ENCODE measurements around the gene SRRM5. TPM values are rescaled to one million over a fixed set of nuclear protein-coding genes. Genes with fewer than 3 reads are reported as not detected.
"Not testable (repeated sequence)": the region's sequence is repeated elsewhere in the genome, so short reads cannot be mapped to it uniquely, and the experiment has no call there.

SRRM5 gene
- polyA plus RNA-seq, 1 experiment = 0.07 TPM

DNA sequence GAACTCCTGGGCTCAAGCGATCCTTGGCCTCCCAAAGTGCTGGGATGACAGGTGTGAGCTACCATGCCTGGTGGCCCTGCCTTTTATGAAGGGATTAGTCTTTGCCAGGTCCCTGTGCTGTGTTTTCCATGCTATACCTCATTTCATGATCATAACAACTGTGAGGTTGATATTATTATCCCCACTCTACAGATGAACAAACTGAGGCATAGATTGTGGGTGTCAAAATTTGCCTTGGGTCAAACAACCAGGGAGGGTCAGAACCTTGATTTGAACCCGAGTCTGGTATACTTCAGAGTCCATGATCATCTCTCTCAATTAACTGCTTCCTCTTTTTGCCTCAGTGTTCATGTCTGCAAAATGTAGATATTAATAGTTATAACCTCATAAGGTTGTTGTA, 29.4 kb upstream of the SRRM5 start:
- DNase-seq (ENCODE audit: low read depth, low spot score) = no peak
- TF ChIP-seq, protein P1, sequence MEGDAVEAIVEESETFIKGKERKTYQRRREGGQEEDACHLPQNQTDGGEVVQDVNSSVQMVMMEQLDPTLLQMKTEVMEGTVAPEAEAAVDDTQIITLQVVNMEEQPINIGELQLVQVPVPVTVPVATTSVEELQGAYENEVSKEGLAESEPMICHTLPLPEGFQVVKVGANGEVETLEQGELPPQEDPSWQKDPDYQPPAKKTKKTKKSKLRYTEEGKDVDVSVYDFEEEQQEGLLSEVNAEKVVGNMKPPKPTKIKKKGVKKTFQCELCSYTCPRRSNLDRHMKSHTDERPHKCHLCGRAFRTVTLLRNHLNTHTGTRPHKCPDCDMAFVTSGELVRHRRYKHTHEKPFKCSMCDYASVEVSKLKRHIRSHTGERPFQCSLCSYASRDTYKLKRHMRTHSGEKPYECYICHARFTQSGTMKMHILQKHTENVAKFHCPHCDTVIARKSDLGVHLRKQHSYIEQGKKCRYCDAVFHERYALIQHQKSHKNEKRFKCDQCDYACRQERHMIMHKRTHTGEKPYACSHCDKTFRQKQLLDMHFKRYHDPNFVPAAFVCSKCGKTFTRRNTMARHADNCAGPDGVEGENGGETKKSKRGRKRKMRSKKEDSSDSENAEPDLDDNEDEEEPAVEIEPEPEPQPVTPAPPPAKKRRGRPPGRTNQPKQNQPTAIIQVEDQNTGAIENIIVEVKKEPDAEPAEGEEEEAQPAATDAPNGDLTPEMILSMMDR (IDR thresholded peaks at IDR 0.05; ENCODE audit: low read depth, low read length) = no peak
- ChIA-PET POLR2A (no interaction called here), CTCF (interaction anchor here (2.0 kb wide), 1 partner anchor 12 kb away, joined by 10 read pairs; no protein-coding TSS in a partner anchor)
- Histone ChIP-seq H3K4me3 (ENCODE audit: low read depth, low read length) (no peak overlapping the region), H3K9me3 (ENCODE audit: control insufficient read depth, insufficient read depth, low read length) (no peaks in the 10 kb centered on the region), H3K27ac (ENCODE audit: low read depth, low read length) (no peak overlapping the region), H3K27me3 (ENCODE audit: control insufficient read depth, insufficient read depth, low read length) (peaks cover 2% of the 10 kb centered on the region)

GRCh38 chr19:43584484-43584883, 27.4 kb upstream of the SRRM5 start:
- no peak overlapping the region for H3K4me3 ChIP-seq (ENCODE audit: low read depth, low read length)
- DNase-seq (ENCODE audit: low read depth, low spot score) = no peak
- no peaks in the 10 kb centered on the region for H3K27me3 ChIP-seq (ENCODE audit: control insufficient read depth, insufficient read depth, low read length)
- TF ChIP-seq, protein P1 (IDR thresholded peaks at IDR 0.05; ENCODE audit: low read depth, low read length) = no peak
- no peaks in the 10 kb centered on the region for H3K9me3 ChIP-seq (ENCODE audit: control insufficient read depth, insufficient read depth, low read length)
- POLR2A ChIA-PET = no interaction called here
- CTCF ChIA-PET = interaction anchor here (1.2 kb wide), 1 partner anchor 10 kb away, joined by 7 read pairs; no protein-coding TSS in a partner anchor
- H3K27ac ChIP-seq (ENCODE audit: low read depth, low read length) = no peak overlapping the region

GRCh38 chr19:43586346-43586745, 25.5 kb upstream of the SRRM5 start:
- Histone ChIP-seq H3K27me3 (ENCODE audit: control insufficient read depth, insufficient read depth, low read length) (no peaks in the 10 kb centered on the region), H3K9me3 (ENCODE audit: control insufficient read depth, insufficient read depth, low read length) (no peaks in the 10 kb centered on the region), H3K27ac (ENCODE audit: low read depth, low read length) (no peak overlapping the region), H3K4me3 (ENCODE audit: low read depth, low read length) (no peak overlapping the region)
- ChIA-PET POLR2A (no interaction called here), CTCF (interaction anchor here (1.6 kb wide), 1 partner anchor 31 kb away, joined by 3 read pairs; no protein-coding TSS in a partner anchor)
- DNase-seq (ENCODE audit: low read depth, low spot score) = no peak
- TF ChIP-seq, protein P1 (IDR thresholded peaks at IDR 0.05; ENCODE audit: low read depth, low read length) = no peak

DNA sequence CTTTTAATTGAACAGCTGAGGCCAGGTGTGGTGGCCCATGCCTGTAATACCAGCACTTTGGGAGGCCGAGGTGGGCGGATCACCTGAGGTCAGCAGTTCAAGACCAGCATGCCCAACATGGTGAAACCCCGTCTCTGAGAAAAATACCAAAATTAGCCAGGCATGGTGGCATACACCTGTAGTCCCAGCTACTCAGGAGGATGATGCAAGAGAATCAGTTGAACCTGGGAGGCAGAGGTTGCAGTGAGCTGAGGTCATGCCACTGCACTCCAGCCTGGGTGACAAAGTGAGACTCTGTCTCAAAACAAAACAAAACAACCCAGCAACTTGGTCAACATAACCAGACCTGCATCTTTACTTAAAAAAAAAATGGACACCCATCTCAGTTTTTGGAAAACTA, 24.9 kb upstream of the SRRM5 start:
- POLR2A ChIA-PET = interaction anchor here (0.6 kb wide), 1 partner anchor 59 kb away, joined by 4 read pairs; no protein-coding TSS in a partner anchor

DNA sequence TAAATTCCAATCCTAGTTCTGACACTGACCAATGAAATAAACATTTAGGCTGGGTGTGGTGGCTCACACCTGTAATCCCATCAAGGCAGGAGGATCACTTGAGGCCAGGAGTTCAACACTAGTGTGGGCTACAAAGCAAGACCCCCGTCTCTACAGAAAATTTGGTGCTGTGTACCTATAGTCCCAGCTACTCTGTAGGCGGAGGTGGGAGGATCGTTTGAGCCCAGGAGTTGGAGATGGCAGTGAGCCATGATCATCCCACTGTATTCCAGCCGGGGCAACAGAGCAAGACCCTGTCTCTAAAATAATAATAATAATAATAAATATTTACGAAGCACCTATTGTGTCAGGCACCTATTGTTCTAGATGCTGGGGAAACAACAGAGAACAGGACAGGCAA, 22.6 kb upstream of the SRRM5 start:
- H3K4me3 ChIP-seq (ENCODE audit: low read depth, low read length) = no peak overlapping the region
- ChIA-PET CTCF (interaction anchor here (0.6 to 1.3 kb wide), 2 partner anchors 54 to 69 kb away, joined by 3 to 4 read pairs; no protein-coding TSS in a partner anchor), POLR2A (no interaction called here)
- H3K27ac ChIP-seq (ENCODE audit: low read depth, low read length) = no peak overlapping the region
- TF ChIP-seq, protein P1 (IDR thresholded peaks at IDR 0.05; ENCODE audit: low read depth, low read length) = no peak
- no peak for DNase-seq (ENCODE audit: low read depth, low spot score)
- no peaks in the 10 kb centered on the region; the same call in 1 of the 2 replicates for H3K9me3 ChIP-seq (ENCODE audit: control insufficient read depth, insufficient read depth, low read length)
- H3K27me3 ChIP-seq (ENCODE audit: control insufficient read depth, insufficient read depth, low read length) = no peaks in the 10 kb centered on the region

More for the DNA sequence above, 24.9 kb upstream of the SRRM5 start:
- H3K9me3 ChIP-seq (ENCODE audit: control insufficient read depth, insufficient read depth, low read length); DNase-seq (ENCODE audit: low read depth, low spot score); H3K4me3 ChIP-seq (ENCODE audit: low read depth, low read length); H3K27me3 ChIP-seq (ENCODE audit: control insufficient read depth, insufficient read depth, low read length); H3K27ac ChIP-seq (ENCODE audit: low read depth, low read length): not testable (repeated sequence)
- CTCF ChIA-PET = interaction anchor here (1.6 kb wide), 1 partner anchor 32 kb away, joined by 3 read pairs; no protein-coding TSS in a partner anchor

Measured in AG04450 (cell line).